NOMO-1 treated with DMSO at 0.1 percent for 48 hours (cell line): ENCODE measurements around the gene LCTL.
A peak's percentile ranks its signal among the peaks of the same experiment; 100 is the strongest.

Experiments used
- DNase-seq: peaks from one replicate; lab custom pipeline; 2025; ENCODE audit not compliant: unreplicated experiment; lab: John Stamatoyannopoulos, UW

Gene LCTL

GRCh38 chr15:66565741-66566144, at the start of gene LCTL:
Gene LCTL, minus strand, starts transcription at chr15:66565998. Its CDS starts 633 bp downstream, at chr15:66565365.
- no peak for DNase-seq

GRCh38 chr15:66614951-66615760, 49.4 kb upstream of the LCTL start:
- peak; percentile 76 for DNase-seq

- DNase-seq = no peak
These were observed 48.7 kb upstream of the LCTL start for GRCh38 chr15:66614456-66614855.

GRCh38 chr15:66613743-66614142, 47.9 kb upstream of the LCTL start:
- no peak for DNase-seq

GRCh38 chr15:66611257-66612053, 45.7 kb upstream of the LCTL start:
- DNase-seq = no peak

GRCh38 chr15:66609876-66610275, 44.1 kb upstream of the LCTL start:
- DNase-seq = no peak

- no peak for DNase-seq
These were observed 43.1 kb upstream of the LCTL start for GRCh38 chr15:66608881-66609280.

GRCh38 chr15:66608159-66608558, 42.4 kb upstream of the LCTL start:
- DNase-seq = no peak

GRCh38 chr15:66603301-66604179, 37.7 kb upstream of the LCTL start:
- DNase-seq = peak; percentile 13

GRCh38 chr15:66601521-66601920, 35.7 kb upstream of the LCTL start:
- no peak for DNase-seq

GRCh38 chr15:66600240-66600627, 34.4 kb upstream of the LCTL start:
- no peak for DNase-seq

- DNase-seq = no peak
These were observed 33.9 kb upstream of the LCTL start for GRCh38 chr15:66599536-66600239.

- DNase-seq = no peak
These were observed 32.5 kb upstream of the LCTL start for GRCh38 chr15:66598095-66598815.

GRCh38 chr15:66595931-66596545, 30.2 kb upstream of the LCTL start:
- DNase-seq = no peak

GRCh38 chr15:66595332-66595731, 29.5 kb upstream of the LCTL start:
- DNase-seq = no peak

- DNase-seq = no peak
These were observed 29.0 kb upstream of the LCTL start for GRCh38 chr15:66594836-66595235.

GRCh38 chr15:66594344-66594743, 28.5 kb upstream of the LCTL start:
- DNase-seq = no peak

- no peak for DNase-seq
These were observed 27.5 kb upstream of the LCTL start for GRCh38 chr15:66593219-66593780.

- no peak for DNase-seq
These were observed 26.9 kb upstream of the LCTL start for GRCh38 chr15:66592505-66593218.
